Adipose tissue (tissue), 3 donors: ENCODE data around the gene SNRNP40. TPM values are rescaled to one million over a fixed set of nuclear protein-coding genes. Genes with fewer than 3 reads are reported as not detected.

Source experiments
- polyA plus RNA-seq, 3 donors: library from polyadenylated mRNA; stranded (reverse); fragments of 200-250 nt; gene quantifications; one replicate each; pipeline ENCODE4 v1.2.3, GENCODE V29; 2013
- donor health status: healthy with polysubstance abuse.
- donor health status: Bipolar disorder and iron deficiency.
- donor health status: healthy.

SNRNP40 gene
- polyA plus RNA-seq, 3 donors: 9.2 to 29.1 (median 21.4) TPM

Other genes with a start within 250 kb of the SNRNP40 start
- gene PUM1, start 231.1 kb downstream of the SNRNP40 start, polyA plus RNA-seq: 10 to 100 TPM; 14.3 to 31.0 (median 20.8) TPM
- under 1 TPM; 0.03 to 0.15 (median 0.11) TPM for gene NKAIN1, start 56.9 kb downstream of the SNRNP40 start, polyA plus RNA-seq
- gene ZCCHC17, start 244 bp upstream of the SNRNP40 start, polyA plus RNA-seq: 10 to 100 TPM; 14.5 to 32.2 (median 27.0) TPM
- 10 to 100 TPM; 12.6 to 30.1 (median 29.9) TPM for gene FABP3, start 76.3 kb upstream of the SNRNP40 start, polyA plus RNA-seq
- 10 to 100 TPM in 1 of 3 donors, 1 to 10 TPM in 2; 3.8 to 12.6 (median 9.4) TPM for gene SERINC2, start 116.4 kb upstream of the SNRNP40 start, polyA plus RNA-seq